GM23338 (cell line): Measurements from ENCODE around the gene B4GALNT2.

Source experiments
- CREB1 ChIP-seq: fragments of 250-450 bp; sonication (Bioruptor Pico); IDR thresholded peaks from 2 replicates; pipeline ENCODE4 v1.5.0; 2020; ENCODE audit warnings: low read depth, mild to moderate bottlenecking, moderate library complexity
- EZH2 ChIP-seq: fragments of 200-600 bp; sonication (generic); IDR thresholded peaks from one replicate; pipeline ENCODE4 v1.8.0; 2017; ENCODE audit warnings: antibody characterized with exemption, mild to moderate bottlenecking, low read depth; ENCODE audit not compliant: unreplicated experiment
- EZH2phosphoT487 ChIP-seq: fragments of 200-600 bp; sonication (generic); IDR thresholded peaks from one replicate; pipeline ENCODE4 v1.8.1; 2018; ENCODE audit warnings: antibody characterized with exemption; ENCODE audit not compliant: unreplicated experiment
- JUNB ChIP-seq: IDR thresholded peaks from one replicate; pipeline ENCODE4 v1.6.1; 2016; ENCODE audit warnings: antibody characterized with exemption; ENCODE audit not compliant: unreplicated experiment
- NANOG ChIP-seq: IDR thresholded peaks from 2 replicates; pipeline ENCODE4 v1.6.1; 2016; ENCODE audit warnings: antibody characterized with exemption, borderline replicate concordance
- POLR2AphosphoS5 ChIP-seq: IDR thresholded peaks from 2 replicates; pipeline ENCODE4 v1.6.1; 2016; ENCODE audit warnings: antibody characterized with exemption, low read depth
- TF ChIP-seq, protein P1 (sequence below), 2 experiments: fragments of 200-600 bp in 1 of 2; sonication (generic) in 1 of 2; conservative IDR thresholded peaks; 2 replicates each; pipeline versions ENCODE4 v1.5.1 to v1.6.1; 2016 to 2017; ENCODE audit warnings: antibody characterized with exemption in 2 of 2, low read depth in 2 of 2, mild to moderate bottlenecking in 2 of 2, moderate library complexity in 1 of 2
- TF ChIP-seq, protein P2 (sequence below): IDR thresholded peaks from one replicate; pipeline ENCODE4 v1.6.1; 2018; ENCODE audit warnings: antibody characterized with exemption; ENCODE audit not compliant: unreplicated experiment
- TF ChIP-seq, protein P3 (sequence below): IDR thresholded peaks from 2 replicates; pipeline ENCODE4 v1.6.1; 2016; ENCODE audit warnings: antibody characterized with exemption
- TF ChIP-seq, protein P4 (sequence below): fragments of 250-450 bp; sonication (Bioruptor Pico); IDR thresholded peaks from 2 replicates; pipeline ENCODE4 v1.5.0; 2020; ENCODE audit warnings: mild to moderate bottlenecking, moderate library complexity

GRCh38 chr17:49213399-49213798 is 80.8 kb downstream of the B4GALNT2 start:
- TF ChIP-seq, protein P1, sequence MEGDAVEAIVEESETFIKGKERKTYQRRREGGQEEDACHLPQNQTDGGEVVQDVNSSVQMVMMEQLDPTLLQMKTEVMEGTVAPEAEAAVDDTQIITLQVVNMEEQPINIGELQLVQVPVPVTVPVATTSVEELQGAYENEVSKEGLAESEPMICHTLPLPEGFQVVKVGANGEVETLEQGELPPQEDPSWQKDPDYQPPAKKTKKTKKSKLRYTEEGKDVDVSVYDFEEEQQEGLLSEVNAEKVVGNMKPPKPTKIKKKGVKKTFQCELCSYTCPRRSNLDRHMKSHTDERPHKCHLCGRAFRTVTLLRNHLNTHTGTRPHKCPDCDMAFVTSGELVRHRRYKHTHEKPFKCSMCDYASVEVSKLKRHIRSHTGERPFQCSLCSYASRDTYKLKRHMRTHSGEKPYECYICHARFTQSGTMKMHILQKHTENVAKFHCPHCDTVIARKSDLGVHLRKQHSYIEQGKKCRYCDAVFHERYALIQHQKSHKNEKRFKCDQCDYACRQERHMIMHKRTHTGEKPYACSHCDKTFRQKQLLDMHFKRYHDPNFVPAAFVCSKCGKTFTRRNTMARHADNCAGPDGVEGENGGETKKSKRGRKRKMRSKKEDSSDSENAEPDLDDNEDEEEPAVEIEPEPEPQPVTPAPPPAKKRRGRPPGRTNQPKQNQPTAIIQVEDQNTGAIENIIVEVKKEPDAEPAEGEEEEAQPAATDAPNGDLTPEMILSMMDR (conservative IDR thresholded peaks at IDR 0.05; ENCODE audit: low read depth in 2 of 2) = no peak
- TF ChIP-seq, protein P2, sequence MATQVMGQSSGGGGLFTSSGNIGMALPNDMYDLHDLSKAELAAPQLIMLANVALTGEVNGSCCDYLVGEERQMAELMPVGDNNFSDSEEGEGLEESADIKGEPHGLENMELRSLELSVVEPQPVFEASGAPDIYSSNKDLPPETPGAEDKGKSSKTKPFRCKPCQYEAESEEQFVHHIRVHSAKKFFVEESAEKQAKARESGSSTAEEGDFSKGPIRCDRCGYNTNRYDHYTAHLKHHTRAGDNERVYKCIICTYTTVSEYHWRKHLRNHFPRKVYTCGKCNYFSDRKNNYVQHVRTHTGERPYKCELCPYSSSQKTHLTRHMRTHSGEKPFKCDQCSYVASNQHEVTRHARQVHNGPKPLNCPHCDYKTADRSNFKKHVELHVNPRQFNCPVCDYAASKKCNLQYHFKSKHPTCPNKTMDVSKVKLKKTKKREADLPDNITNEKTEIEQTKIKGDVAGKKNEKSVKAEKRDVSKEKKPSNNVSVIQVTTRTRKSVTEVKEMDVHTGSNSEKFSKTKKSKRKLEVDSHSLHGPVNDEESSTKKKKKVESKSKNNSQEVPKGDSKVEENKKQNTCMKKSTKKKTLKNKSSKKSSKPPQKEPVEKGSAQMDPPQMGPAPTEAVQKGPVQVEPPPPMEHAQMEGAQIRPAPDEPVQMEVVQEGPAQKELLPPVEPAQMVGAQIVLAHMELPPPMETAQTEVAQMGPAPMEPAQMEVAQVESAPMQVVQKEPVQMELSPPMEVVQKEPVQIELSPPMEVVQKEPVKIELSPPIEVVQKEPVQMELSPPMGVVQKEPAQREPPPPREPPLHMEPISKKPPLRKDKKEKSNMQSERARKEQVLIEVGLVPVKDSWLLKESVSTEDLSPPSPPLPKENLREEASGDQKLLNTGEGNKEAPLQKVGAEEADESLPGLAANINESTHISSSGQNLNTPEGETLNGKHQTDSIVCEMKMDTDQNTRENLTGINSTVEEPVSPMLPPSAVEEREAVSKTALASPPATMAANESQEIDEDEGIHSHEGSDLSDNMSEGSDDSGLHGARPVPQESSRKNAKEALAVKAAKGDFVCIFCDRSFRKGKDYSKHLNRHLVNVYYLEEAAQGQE = no peak
- TF ChIP-seq EZH2phosphoT487 (no peak), POLR2AphosphoS5 (no peak), EZH2 (no peak), CREB1 (CRISPR knock-in tag) (no peak), NANOG (no peak), JUNB (no peak)
- TF ChIP-seq, protein P3, sequence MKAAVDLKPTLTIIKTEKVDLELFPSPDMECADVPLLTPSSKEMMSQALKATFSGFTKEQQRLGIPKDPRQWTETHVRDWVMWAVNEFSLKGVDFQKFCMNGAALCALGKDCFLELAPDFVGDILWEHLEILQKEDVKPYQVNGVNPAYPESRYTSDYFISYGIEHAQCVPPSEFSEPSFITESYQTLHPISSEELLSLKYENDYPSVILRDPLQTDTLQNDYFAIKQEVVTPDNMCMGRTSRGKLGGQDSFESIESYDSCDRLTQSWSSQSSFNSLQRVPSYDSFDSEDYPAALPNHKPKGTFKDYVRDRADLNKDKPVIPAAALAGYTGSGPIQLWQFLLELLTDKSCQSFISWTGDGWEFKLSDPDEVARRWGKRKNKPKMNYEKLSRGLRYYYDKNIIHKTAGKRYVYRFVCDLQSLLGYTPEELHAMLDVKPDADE = no peak
- TF ChIP-seq, protein P4, sequence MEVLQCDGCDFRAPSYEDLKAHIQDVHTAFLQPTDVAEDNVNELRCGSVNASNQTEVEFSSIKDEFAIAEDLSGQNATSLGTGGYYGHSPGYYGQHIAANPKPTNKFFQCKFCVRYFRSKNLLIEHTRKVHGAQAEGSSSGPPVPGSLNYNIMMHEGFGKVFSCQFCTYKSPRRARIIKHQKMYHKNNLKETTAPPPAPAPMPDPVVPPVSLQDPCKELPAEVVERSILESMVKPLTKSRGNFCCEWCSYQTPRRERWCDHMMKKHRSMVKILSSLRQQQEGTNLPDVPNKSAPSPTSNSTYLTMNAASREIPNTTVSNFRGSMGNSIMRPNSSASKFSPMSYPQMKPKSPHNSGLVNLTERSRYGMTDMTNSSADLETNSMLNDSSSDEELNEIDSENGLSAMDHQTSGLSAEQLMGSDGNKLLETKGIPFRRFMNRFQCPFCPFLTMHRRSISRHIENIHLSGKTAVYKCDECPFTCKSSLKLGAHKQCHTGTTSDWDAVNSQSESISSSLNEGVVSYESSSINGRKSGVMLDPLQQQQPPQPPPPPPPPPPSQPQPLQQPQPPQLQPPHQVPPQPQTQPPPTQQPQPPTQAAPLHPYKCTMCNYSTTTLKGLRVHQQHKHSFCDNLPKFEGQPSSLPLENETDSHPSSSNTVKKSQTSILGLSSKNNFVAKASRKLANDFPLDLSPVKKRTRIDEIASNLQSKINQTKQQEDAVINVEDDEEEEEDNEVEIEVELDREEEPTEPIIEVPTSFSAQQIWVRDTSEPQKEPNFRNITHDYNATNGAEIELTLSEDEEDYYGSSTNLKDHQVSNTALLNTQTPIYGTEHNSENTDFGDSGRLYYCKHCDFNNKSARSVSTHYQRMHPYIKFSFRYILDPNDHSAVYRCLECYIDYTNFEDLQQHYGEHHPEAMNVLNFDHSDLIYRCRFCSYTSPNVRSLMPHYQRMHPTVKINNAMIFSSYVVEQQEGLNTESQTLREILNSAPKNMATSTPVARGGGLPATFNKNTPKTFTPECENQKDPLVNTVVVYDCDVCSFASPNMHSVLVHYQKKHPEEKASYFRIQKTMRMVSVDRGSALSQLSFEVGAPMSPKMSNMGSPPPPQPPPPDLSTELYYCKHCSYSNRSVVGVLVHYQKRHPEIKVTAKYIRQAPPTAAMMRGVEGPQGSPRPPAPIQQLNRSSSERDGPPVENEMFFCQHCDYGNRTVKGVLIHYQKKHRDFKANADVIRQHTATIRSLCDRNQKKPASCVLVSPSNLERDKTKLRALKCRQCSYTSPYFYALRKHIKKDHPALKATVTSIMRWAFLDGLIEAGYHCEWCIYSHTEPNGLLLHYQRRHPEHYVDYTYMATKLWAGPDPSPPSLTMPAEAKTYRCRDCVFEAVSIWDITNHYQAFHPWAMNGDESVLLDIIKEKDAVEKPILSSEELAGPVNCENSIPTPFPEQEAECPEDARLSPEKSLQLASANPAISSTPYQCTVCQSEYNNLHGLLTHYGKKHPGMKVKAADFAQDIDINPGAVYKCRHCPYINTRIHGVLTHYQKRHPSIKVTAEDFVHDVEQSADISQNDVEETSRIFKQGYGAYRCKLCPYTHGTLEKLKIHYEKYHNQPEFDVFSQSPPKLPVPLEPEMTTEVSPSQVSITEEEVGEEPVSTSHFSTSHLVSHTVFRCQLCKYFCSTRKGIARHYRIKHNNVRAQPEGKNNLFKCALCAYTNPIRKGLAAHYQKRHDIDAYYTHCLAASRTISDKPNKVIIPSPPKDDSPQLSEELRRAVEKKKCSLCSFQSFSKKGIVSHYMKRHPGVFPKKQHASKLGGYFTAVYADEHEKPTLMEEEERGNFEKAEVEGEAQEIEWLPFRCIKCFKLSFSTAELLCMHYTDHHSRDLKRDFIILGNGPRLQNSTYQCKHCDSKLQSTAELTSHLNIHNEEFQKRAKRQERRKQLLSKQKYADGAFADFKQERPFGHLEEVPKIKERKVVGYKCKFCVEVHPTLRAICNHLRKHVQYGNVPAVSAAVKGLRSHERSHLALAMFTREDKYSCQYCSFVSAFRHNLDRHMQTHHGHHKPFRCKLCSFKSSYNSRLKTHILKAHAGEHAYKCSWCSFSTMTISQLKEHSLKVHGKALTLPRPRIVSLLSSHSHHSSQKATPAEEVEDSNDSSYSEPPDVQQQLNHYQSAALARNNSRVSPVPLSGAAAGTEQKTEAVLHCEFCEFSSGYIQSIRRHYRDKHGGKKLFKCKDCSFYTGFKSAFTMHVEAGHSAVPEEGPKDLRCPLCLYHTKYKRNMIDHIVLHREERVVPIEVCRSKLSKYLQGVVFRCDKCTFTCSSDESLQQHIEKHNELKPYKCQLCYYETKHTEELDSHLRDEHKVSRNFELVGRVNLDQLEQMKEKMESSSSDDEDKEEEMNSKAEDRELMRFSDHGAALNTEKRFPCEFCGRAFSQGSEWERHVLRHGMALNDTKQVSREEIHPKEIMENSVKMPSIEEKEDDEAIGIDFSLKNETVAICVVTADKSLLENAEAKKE (CRISPR knock-in tag) = no peak
